Psoas muscle (tissue), 8 donors: Measurements from ENCODE around the gene TAF13. TPM values are rescaled to one million over a fixed set of nuclear protein-coding genes. Genes with fewer than 3 reads are reported as not detected.

Experiments used
- ATAC-seq, 4 donors: fragments of 200-7000 bp; cut with Tn5 transposase; one replicate each; pipeline ENCODE4 v1.9.1; 2020; ENCODE audit warnings: moderate library complexity in 3 of 4, mild to moderate bottlenecking in 2 of 4
- DNase-seq, 2 donors: peaks; one replicate each; pipeline ENCODE4 v3.0.0-alpha.2; 2020
- H3K27ac ChIP-seq: fragments of 200-600 bp; one replicate; pipeline ENCODE4 v1.8.0; 2022
- H3K27me3 ChIP-seq, 3 donors: fragments of 200-600 bp in 1 of 3; one replicate each; pipeline versions ENCODE4 v1.6.1 to v1.8.0; 2013 to 2022; ENCODE audit warnings: low read length in 2 of 3, mild to moderate bottlenecking in 2 of 3, moderate library complexity in 1 of 3; ENCODE audit not compliant: insufficient read depth in 3 of 3
- H3K36me3 ChIP-seq, 2 donors: fragments of 200-600 bp in 1 of 2; one replicate each; pipeline versions ENCODE4 v1.6.1 to v1.8.0; 2013 to 2022; ENCODE audit warnings: low read depth in 1 of 2, mild to moderate bottlenecking in 1 of 2, moderate library complexity in 1 of 2; ENCODE audit not compliant: insufficient read depth in 1 of 2
- H3K4me1 ChIP-seq: fragments of 200-600 bp; one replicate; pipeline ENCODE4 v1.8.0; 2022
- H3K4me3 ChIP-seq: fragments of 200-600 bp; one replicate; pipeline ENCODE4 v1.8.0; 2022; ENCODE audit warnings: mild to moderate bottlenecking
- H3K9me3 ChIP-seq: fragments of 200-600 bp; one replicate; pipeline ENCODE4 v1.8.0; 2022
- WGBS, 3 donors: extraction: QIAGEN DNeasy Blood & Tissue Kit; methylation state at CpG; one replicate each; pipeline versions ENCODE4 v1.1.6 to v1.1.7; 2013; 5-methylcytosine and 5-hydroxymethylcytosine counted together
- intact Hi-C, 2 donors: fragments of 100-400 bp; cut with DNase I; formaldehyde crosslinking; loops; one replicate each; pipeline versions ENCODE4 v1.11.0 to v1.14.2; 2022
- polyA plus RNA-seq, 3 donors: library from polyadenylated mRNA; stranded (reverse); fragments of 200-250 nt; gene quantifications; one replicate each; pipeline ENCODE4 v1.2.3, GENCODE V29; 2013
- total RNA-seq, 4 donors: library from RNA; stranded (reverse); fragmentation: NEBNext Ultra II Directional in 2 of 4; extraction: Animal tissue kit (Norgen Biotek cat#: 25700) in 2 of 4; gene quantifications; one replicate each; pipeline versions ENCODE4 v1.2.1 to v1.2.4, GENCODE V29; 2021 to 2023
- TF ChIP-seq, protein P1 (sequence below): fragments of 200-600 bp; IDR thresholded peaks from one replicate; pipeline ENCODE4 v1.8.0; 2022; ENCODE audit warnings: antibody characterized with exemption
- donor health status: healthy with polysubstance abuse.
- donor health status: DM: no; HTN: no; CAD: no; lungs with moderate emphysema.
- donor health status: Bipolar disorder and iron deficiency.
- donor health status: healthy.
- donor health status: DM: yes; HTN: yes; CAD: no.
- donor health status: DM: no; HTN: no; CAD: no.
- donor health status: DM: no; HTN: no; CAD: no.
- donor health status: DM: yes; HTN: yes; CAD: no.

Gene TAF13
- total and polyA plus RNA-seq, 7 donors: 61.5 to 228 (median 77.0) TPM

DNA sequence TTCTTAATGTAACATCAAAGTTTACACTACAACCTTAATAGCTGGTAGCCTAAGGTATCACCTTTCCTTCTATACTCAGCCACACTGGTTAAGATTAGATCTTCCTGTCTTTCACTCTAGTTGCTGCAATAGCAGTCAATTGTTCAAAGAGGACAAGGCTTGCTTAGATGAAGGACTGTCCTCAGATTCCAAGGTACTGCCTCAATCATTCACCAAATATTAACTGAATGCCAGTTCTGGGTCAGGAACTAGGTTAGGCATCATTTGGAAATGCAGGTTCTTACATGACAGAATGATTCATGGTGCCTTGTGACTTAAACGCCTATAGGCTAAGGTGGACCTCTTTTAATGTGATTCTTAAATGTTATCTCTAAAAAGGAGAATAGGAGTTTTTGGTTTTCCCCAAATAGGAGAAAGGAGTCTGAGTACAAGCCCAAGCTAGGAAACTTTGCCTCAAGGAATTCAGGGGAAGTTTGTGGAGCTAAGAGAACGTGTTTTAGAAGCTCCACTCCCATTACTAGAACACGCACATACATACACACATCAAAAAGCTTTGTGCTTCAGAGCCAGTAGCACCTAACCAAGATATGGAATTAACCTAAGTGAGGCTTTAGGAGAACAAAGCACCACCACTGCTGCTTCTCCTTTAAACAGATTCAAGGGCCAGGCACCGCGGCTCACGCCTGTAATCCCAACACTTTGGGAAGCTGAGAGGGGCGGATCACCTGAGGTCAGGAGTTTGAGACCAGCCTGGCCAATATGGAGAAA lies 25.4 kb downstream of the TAF13 start:
- intact Hi-C loops: no loop called here
- Histone ChIP-seq H3K36me3 (no peaks in the 10 kb centered on the region), H3K4me3 (no peak overlapping the region), H3K27me3 (no peaks in the 10 kb centered on the region), H3K4me1 (no peaks in the 10 kb centered on the region), H3K27ac (no peak overlapping the region), H3K9me3 (no peaks in the 10 kb centered on the region)
- ATAC-seq: no peak
- 72 to 79% (median 77%) methylated on average over 7 of the region's 7 CpGs for WGBS, 3 donors
- DNase-seq: no peak
- TF ChIP-seq, protein P1, sequence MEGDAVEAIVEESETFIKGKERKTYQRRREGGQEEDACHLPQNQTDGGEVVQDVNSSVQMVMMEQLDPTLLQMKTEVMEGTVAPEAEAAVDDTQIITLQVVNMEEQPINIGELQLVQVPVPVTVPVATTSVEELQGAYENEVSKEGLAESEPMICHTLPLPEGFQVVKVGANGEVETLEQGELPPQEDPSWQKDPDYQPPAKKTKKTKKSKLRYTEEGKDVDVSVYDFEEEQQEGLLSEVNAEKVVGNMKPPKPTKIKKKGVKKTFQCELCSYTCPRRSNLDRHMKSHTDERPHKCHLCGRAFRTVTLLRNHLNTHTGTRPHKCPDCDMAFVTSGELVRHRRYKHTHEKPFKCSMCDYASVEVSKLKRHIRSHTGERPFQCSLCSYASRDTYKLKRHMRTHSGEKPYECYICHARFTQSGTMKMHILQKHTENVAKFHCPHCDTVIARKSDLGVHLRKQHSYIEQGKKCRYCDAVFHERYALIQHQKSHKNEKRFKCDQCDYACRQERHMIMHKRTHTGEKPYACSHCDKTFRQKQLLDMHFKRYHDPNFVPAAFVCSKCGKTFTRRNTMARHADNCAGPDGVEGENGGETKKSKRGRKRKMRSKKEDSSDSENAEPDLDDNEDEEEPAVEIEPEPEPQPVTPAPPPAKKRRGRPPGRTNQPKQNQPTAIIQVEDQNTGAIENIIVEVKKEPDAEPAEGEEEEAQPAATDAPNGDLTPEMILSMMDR: no peak

DNA sequence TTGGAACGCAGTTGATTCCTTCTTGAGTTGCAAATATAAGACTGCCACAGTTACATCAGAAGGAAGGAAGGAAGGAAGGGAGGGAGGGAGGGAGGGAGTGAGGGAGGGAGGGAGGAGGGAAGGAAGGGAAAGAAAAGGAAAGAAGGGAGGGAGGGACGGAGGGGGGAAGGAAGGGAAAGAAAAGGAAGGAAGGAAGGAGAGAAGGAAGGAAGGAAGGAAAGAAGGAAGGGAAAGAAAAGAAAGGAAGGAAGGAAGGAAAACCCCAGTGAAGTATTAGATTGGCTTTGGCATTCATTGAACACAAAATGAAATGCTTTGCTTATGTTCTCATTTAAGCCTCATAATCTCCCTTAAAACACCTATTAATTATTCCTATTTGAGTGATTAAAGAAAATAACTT lies 27.5 kb downstream of the TAF13 start:
- intact Hi-C loops: loop anchor here in 1 of 2 donors (10.0 kb wide), 1 partner anchor 84 kb away; the partner anchor contains the start of gene CLCC1
- Histone ChIP-seq H3K4me3 (no peak overlapping the region), H3K36me3 (no peaks in the 10 kb centered on the region), H3K27ac (no peak overlapping the region), H3K9me3 (no peaks in the 10 kb centered on the region), H3K4me1 (no peaks in the 10 kb centered on the region), H3K27me3 (no peaks in the 10 kb centered on the region)
- WGBS, 3 donors: 37 to 41% (median 40%) methylated on average over 2 of the region's 2 CpGs
- no peak for DNase-seq
- ATAC-seq: no peak
- TF ChIP-seq, protein P1: no peak

DNA sequence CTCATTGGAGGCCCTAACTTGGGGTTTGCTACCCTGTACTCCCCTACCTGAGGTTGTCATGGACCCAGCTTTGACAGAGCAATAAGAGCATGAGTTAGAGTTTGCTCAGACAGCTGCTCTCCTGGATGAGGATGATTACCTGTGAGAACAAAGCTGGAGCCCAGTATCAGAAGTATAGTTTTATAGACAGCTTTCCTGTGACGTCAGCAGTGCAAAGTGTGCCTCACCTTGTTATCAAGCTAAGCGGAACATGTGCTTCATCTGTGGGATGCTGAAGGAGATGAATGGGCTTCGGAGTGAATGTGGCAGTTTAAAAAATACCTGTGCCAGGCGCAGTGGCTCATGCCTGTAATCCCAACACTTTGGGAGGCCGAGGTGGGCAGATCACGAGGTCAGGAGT lies 28.5 kb downstream of the TAF13 start:
- no peak for DNase-seq
- no peaks in the 10 kb centered on the region for H3K36me3 ChIP-seq
- intact Hi-C loops: loop anchor here in 1 of 2 donors (10.0 kb wide), 1 partner anchor 83 kb away; the partner anchor contains the start of gene CLCC1
- H3K4me1 ChIP-seq: no peaks in the 10 kb centered on the region
- ATAC-seq: no peak
- WGBS, 3 donors: 83 to 86% (median 83%) methylated on average over 6 of the region's 6 CpGs
- H3K27ac ChIP-seq: no peak overlapping the region
- H3K9me3 ChIP-seq: no peaks in the 10 kb centered on the region
- H3K27me3 ChIP-seq: no peaks in the 10 kb centered on the region
- TF ChIP-seq, protein P1: no peak
- no peak overlapping the region for H3K4me3 ChIP-seq

DNA sequence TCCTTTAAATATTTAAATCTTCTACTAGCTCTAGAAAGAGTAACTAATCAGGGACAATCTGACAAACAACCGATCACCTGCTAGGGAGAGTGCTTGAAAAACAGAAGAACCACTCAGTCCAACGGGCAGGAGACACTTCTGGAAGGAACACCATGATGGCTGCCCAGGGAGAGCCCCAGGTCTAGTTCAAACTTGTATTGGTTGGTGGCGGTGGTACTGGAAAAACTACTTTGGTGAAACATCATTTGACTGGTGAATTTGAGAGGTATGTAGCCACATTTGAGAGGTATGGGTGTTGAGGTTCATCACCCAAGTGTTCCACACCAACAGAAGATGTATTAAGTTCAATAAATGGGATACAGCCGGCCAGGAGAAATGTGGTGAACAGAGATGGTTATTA lies 29.1 kb downstream of the TAF13 start:
- H3K27ac ChIP-seq: no peak overlapping the region
- no peak for DNase-seq
- 76 to 84% (median 80%) methylated on average over 4 of the region's 4 CpGs for WGBS, 3 donors
- intact Hi-C loops: loop anchor here in 1 of 2 donors (10.0 kb wide), 1 partner anchor 82 kb away; the partner anchor contains the start of gene CLCC1
- H3K4me3 ChIP-seq: no peak overlapping the region
- no peaks in the 10 kb centered on the region for H3K9me3 ChIP-seq
- TF ChIP-seq, protein P1: no peak
- no peaks in the 10 kb centered on the region for H3K27me3 ChIP-seq
- no peaks in the 10 kb centered on the region for H3K36me3 ChIP-seq
- ATAC-seq: no peak
- H3K4me1 ChIP-seq: no peaks in the 10 kb centered on the region
